CD14-positive monocyte (primary cell): Measurements from ENCODE around the gene HLA-DQA1. TPM values are rescaled to one million over a fixed set of nuclear protein-coding genes. Genes with fewer than 3 reads are reported as not detected.

Source experiments
- DNase-seq, 3 donors: peaks; one replicate each; pipeline ENCODE4 v3.0.0-alpha.2; 2011 to 2022
- H2AFZ ChIP-seq: 2 replicates; pipeline ENCODE4 v1.6.0; 2012; ENCODE audit warnings: mild to moderate bottlenecking, low read depth, low read length, inconsistent platforms; ENCODE audit not compliant: insufficient read depth, poor library complexity, severe bottlenecking
- H3K27ac ChIP-seq, 2 donors: 1 replicate in 1 of 2; 2 replicates in 1 of 2; pipeline ENCODE4 v1.5.1; 2012 to 2013; ENCODE audit warnings: low read length in 2 of 2, control low read depth in 1 of 2, inconsistent platforms in 1 of 2, low read depth in 1 of 2, mild to moderate bottlenecking in 1 of 2
- H3K27me3 ChIP-seq, 2 donors: one replicate each; pipeline versions ENCODE4 v1.6.0 to v1.6.1; 2011 to 2013; ENCODE audit warnings: low read length in 2 of 2; ENCODE audit not compliant: control insufficient read depth in 2 of 2, insufficient read depth in 2 of 2
- H3K36me3 ChIP-seq, 2 donors: replicated peaks in 1 of 2; 1 replicate in 1 of 2; 2 replicates in 1 of 2; pipeline versions ENCODE4 v1.5.1 to v1.6.1; 2012 to 2013; ENCODE audit warnings: low read length in 2 of 2, control low read depth in 1 of 2, inconsistent platforms in 1 of 2, mild to moderate bottlenecking in 1 of 2; ENCODE audit not compliant: insufficient read depth in 2 of 2, control insufficient read depth in 1 of 2
- H3K4me1 ChIP-seq, 2 donors: 1 replicate in 1 of 2; 2 replicates in 1 of 2; pipeline versions ENCODE4 v1.5.1 to v1.6.1; 2012 to 2013; ENCODE audit warnings: low read length in 2 of 2, control low read depth in 1 of 2, inconsistent platforms in 1 of 2, mild to moderate bottlenecking in 1 of 2, moderate library complexity in 1 of 2; ENCODE audit not compliant: insufficient read depth in 2 of 2, control insufficient read depth in 1 of 2
- H3K4me2 ChIP-seq: replicated peaks from 2 replicates; pipeline ENCODE3; 2012; ENCODE audit warnings: low read length, moderate library complexity, mild to moderate bottlenecking; ENCODE audit not compliant: poor library complexity, severe bottlenecking; ENCODE audit errors: extremely low read depth
- H3K4me3 ChIP-seq, 3 experiments: fragments of 200-600 bp in 1 of 3; sonication (generic) in 1 of 3; replicated peaks in 1 of 3; 1 replicate in 2 of 3; 2 replicates in 1 of 3; pipeline ENCODE4 v1.5.1; 2011 to 2013; ENCODE audit warnings: low read length in 3 of 3, mild to moderate bottlenecking in 3 of 3, control low read depth in 2 of 3, low read depth in 2 of 3, inconsistent platforms in 1 of 3, moderate library complexity in 1 of 3
- H3K79me2 ChIP-seq: 2 replicates; pipeline ENCODE4 v1.6.0; 2012; ENCODE audit warnings: mild to moderate bottlenecking, control low read depth, inconsistent platforms, low read length, moderate library complexity; ENCODE audit not compliant: insufficient read depth
- H3K9ac ChIP-seq: 2 replicates; pipeline ENCODE4 v1.6.0; 2017; ENCODE audit warnings: low read length, mild to moderate bottlenecking; ENCODE audit not compliant: insufficient read depth, poor library complexity, severe bottlenecking
- H3K9me3 ChIP-seq, 2 donors: replicated peaks in 1 of 2; 1 replicate in 1 of 2; 2 replicates in 1 of 2; pipeline versions ENCODE4 v1.5.1 to v1.6.1; 2012 to 2013; ENCODE audit warnings: low read length in 2 of 2, control low read depth in 1 of 2; ENCODE audit not compliant: control insufficient read depth in 1 of 2, insufficient read depth in 1 of 2
- H4K20me1 ChIP-seq: 2 replicates; pipeline ENCODE4 v1.6.0; 2012; ENCODE audit warnings: mild to moderate bottlenecking, low read length, control low read depth, moderate library complexity; ENCODE audit not compliant: insufficient read depth
- H3K27ac Mint-ChIP-seq, 7 donors: one replicate each; pipeline ENCODE4 v1.8.0; 2020; ENCODE audit warnings: mild to moderate bottlenecking in 7 of 7, mixed read lengths in 7 of 7, moderate library complexity in 6 of 7, inconsistent platforms in 2 of 7
- H3K27me3 Mint-ChIP-seq, 3 donors: one replicate each; pipeline ENCODE4 v1.8.0; 2021 to 2022; ENCODE audit warnings: low read depth in 3 of 3, mild to moderate bottlenecking in 3 of 3, mixed read lengths in 3 of 3, moderate library complexity in 3 of 3, inconsistent platforms in 1 of 3
- H3K36me3 Mint-ChIP-seq, 2 donors: one replicate each; pipeline ENCODE4 v1.8.0; 2020; ENCODE audit warnings: mixed read lengths in 2 of 2, inconsistent platforms in 1 of 2, mild to moderate bottlenecking in 1 of 2
- H3K4me1 Mint-ChIP-seq: one replicate; pipeline ENCODE4 v1.8.0; 2020; ENCODE audit warnings: mild to moderate bottlenecking, mixed read lengths
- H3K4me3 Mint-ChIP-seq, 2 donors: one replicate each; pipeline ENCODE4 v1.8.0; 2020; ENCODE audit warnings: mild to moderate bottlenecking in 2 of 2, mixed read lengths in 2 of 2, moderate library complexity in 1 of 2
- H3K9me3 Mint-ChIP-seq, 7 donors: one replicate each; pipeline ENCODE4 v1.8.0; 2020 to 2022; ENCODE audit warnings: mixed read lengths in 7 of 7, mild to moderate bottlenecking in 6 of 7, moderate library complexity in 6 of 7, inconsistent platforms in 2 of 7
- CTCF ChIP-seq: fragments of 200-600 bp; IDR thresholded peaks from one replicate; pipeline ENCODE4 v1.8.0; 2022; ENCODE audit warnings: antibody characterized with exemption, mild to moderate bottlenecking
- WGBS: methylation state at CpG from one replicate; pipeline ENCODE4 v1.1.5; 2013; ENCODE audit warnings: missing lambda C conversion rate; ENCODE audit not compliant: insufficient coverage; 5-methylcytosine and 5-hydroxymethylcytosine counted together
- intact Hi-C, 2 donors: fragments of 100-400 bp; cut with micrococcal nuclease; formaldehyde crosslinking; loops; one replicate each; pipeline versions ENCODE4 v1.15.0 to v1.15.1; 2023
- polyA plus RNA-seq, 3 donors: library from polyadenylated mRNA; depleted of rRNA in 1 of 3; unstranded in 2 of 3; stranded (reverse) in 1 of 3; fragments of 300-500 nt in 2 of 3; fragments of >200 nt in 1 of 3; fragmentation: Illumina TruSeq in 2 of 3; gene quantifications; 1 replicate in 2 of 3; 2 replicates in 1 of 3; pipeline ENCODE4 v1.2.3, GENCODE V29; 2012 to 2021

Gene HLA-DQA1
- polyA plus RNA-seq, 3 donors = 98.1 to 191 (median 117) TPM

DNA sequence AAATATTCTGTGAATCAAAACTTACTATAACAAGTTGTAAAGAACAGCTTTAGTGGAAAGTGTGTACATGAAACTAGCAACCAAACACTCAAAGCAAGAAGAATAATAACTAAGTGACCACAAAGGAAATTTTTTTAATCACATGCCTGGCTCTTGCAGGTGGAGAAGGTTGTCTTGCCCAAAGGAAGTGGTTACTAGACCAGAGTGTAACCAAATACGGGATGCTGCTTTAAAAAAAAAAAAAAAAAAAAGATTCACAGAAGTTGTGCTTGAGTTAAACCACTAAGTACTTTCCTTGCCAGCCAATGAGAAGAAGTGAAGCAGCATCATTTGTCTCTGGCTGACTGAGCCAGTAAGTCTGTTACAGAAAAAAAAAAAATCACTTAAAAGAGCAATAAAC, 48.4 kb downstream of the HLA-DQA1 start:
- Histone ChIP-seq H3K27ac (no peak overlapping the region), H3K36me3 (no peaks in the 10 kb centered on the region), H3K9ac (no peak overlapping the region), H3K9me3 (no peaks in the 10 kb centered on the region), H2AFZ (no peak overlapping the region), H3K4me1 (peaks cover 6 to 7% of the 10 kb centered on the region in 2 donors), H3K4me3 (no peak overlapping the region), H4K20me1 (no peaks in the 10 kb centered on the region), H3K4me2 (no peak overlapping the region), H3K27me3 (no peaks in the 10 kb centered on the region), H3K79me2 (no peaks in the 10 kb centered on the region)
- Mint-ChIP-seq H3K36me3 (peaks cover 0 to 3% of the 10 kb centered on the region in 2 donors), H3K4me3 (peak overlapping the region in 1 of 2 donors; percentile 39), H3K27ac (peak overlapping the region in 2 of 7 donors; percentile 33 to 56), H3K27me3 (peaks cover 0 to 3% (median 1%) of the 10 kb centered on the region in 3 donors), H3K9me3 (peaks cover 0 to 2% (median 0%) of the 10 kb centered on the region in 7 donors), H3K4me1 (peaks cover 23% of the 10 kb centered on the region)
- no CpG with 5 or more reads among the region's 1 CpG for WGBS
- no peak for TF ChIP-seq CTCF
- intact Hi-C loops = no loop called here
- peak; percentile 41 to 80 (median 59) for DNase-seq

- peak overlapping the region in 4 of 7 donors; percentile 18 to 63 (median 48) for H3K27ac Mint-ChIP-seq
- H3K4me1 Mint-ChIP-seq = peaks cover 26% of the 10 kb centered on the region
- intact Hi-C loops = no loop called here
- H3K27me3 ChIP-seq = no peaks in the 10 kb centered on the region
- DNase-seq = peak; percentile 32 to 55 (median 49)
- H4K20me1 ChIP-seq = no peaks in the 10 kb centered on the region
- H3K79me2 ChIP-seq = no peaks in the 10 kb centered on the region
- H3K9me3 Mint-ChIP-seq = peaks cover 0 to 5% (median 0%) of the 10 kb centered on the region in 7 donors
- H3K4me2 ChIP-seq = no peak overlapping the region
- no peaks in the 10 kb centered on the region for H3K36me3 ChIP-seq
- H3K36me3 Mint-ChIP-seq = peaks cover 0 to 3% of the 10 kb centered on the region in 2 donors
- H3K4me3 Mint-ChIP-seq = peak overlapping the region in 1 of 2 donors; percentile 50
- peaks cover 6 to 7% of the 10 kb centered on the region in 2 donors for H3K4me1 ChIP-seq
- H3K9ac ChIP-seq = no peak overlapping the region
- TF ChIP-seq CTCF = no peak
- no peaks in the 10 kb centered on the region for H3K9me3 ChIP-seq
- H3K4me3 ChIP-seq = no peak overlapping the region
- no peak overlapping the region for H2AFZ ChIP-seq
- no CpG with 5 or more reads among the region's 5 CpGs for WGBS
- H3K27ac ChIP-seq = no peak overlapping the region
- H3K27me3 Mint-ChIP-seq = peaks cover 0 to 8% (median 7%) of the 10 kb centered on the region in 3 donors
Measured at GRCh38 chr6:32689531-32690501, 52.6 kb downstream of the HLA-DQA1 start.
